Glutamatergic neuron (in vitro differentiated cells): ENCODE data around the gene UPK1B. TPM values are rescaled to one million over a fixed set of nuclear protein-coding genes. Genes with fewer than 3 reads are reported as not detected.

ENCODE experiments used
- DNase-seq: peaks from one replicate; pipeline ENCODE4 v3.0.0; 2022
- H3K27ac Mint-ChIP-seq: one replicate; pipeline ENCODE4 v1.8.0; 2020; ENCODE audit warnings: mild to moderate bottlenecking, mixed read lengths, inconsistent platforms; ENCODE audit not compliant: unreplicated experiment
- H3K27me3 Mint-ChIP-seq: one replicate; pipeline ENCODE4 v1.8.0; 2020; ENCODE audit warnings: mild to moderate bottlenecking, moderate library complexity, mixed read lengths, inconsistent platforms; ENCODE audit not compliant: unreplicated experiment
- H3K36me3 Mint-ChIP-seq: one replicate; pipeline ENCODE4 v1.8.0; 2020; ENCODE audit warnings: mild to moderate bottlenecking, mixed read lengths, inconsistent platforms; ENCODE audit not compliant: unreplicated experiment
- H3K4me1 Mint-ChIP-seq: one replicate; pipeline ENCODE4 v1.8.0; 2020; ENCODE audit warnings: mild to moderate bottlenecking, low read depth, mixed read lengths, inconsistent platforms; ENCODE audit not compliant: unreplicated experiment
- H3K4me3 Mint-ChIP-seq: one replicate; pipeline ENCODE4 v1.8.0; 2020; ENCODE audit warnings: mild to moderate bottlenecking, mixed read lengths, inconsistent platforms; ENCODE audit not compliant: unreplicated experiment
- H3K9me3 Mint-ChIP-seq: one replicate; pipeline ENCODE4 v1.8.0; 2020; ENCODE audit warnings: mild to moderate bottlenecking, moderate library complexity, mixed read lengths, inconsistent platforms; ENCODE audit not compliant: unreplicated experiment
- total RNA-seq: library from RNA; stranded (reverse); fragmentation: NEBNext Ultra II Directional; extraction: Animal tissue kit (Norgen Biotek cat#: 25700); gene quantifications from one replicate; pipeline ENCODE4 v1.2.1, GENCODE V29; 2021; ENCODE audit not compliant: unreplicated experiment
- TF ChIP-seq, protein P1 (sequence below): fragments of 200-600 bp; sonication (generic); IDR thresholded peaks from one replicate; pipeline ENCODE4 v1.5.0; 2021; ENCODE audit not compliant: partially characterized antibody, unreplicated experiment

The UPK1B gene
- total RNA-seq, 1 donor from 2014 or later: not detected

DNA sequence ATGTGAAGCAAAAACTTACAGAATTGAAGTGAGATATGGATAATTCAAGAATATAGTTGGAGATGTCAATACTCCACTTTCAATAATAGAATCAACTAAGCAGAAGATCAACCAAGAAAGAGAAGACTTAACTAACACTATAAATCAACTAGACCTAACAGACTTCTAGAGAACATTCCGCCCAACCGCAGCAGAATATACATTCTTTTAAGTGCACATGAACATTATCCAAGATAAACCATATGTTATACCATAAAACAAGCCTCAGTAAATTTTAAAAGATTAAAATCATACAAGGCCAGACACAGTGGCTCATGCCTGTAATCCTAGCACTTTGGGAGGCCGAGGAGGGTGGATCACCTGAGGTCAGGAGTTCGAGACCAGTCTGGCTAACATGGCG, 32.9 kb upstream of the UPK1B start:
- Mint-ChIP-seq H3K4me1 (no peaks in the 10 kb centered on the region), H3K9me3 (peaks cover 5% of the 10 kb centered on the region), H3K36me3 (peaks cover 4% of the 10 kb centered on the region), H3K27me3 (no peaks in the 10 kb centered on the region), H3K4me3 (no peak overlapping the region), H3K27ac (no peak overlapping the region)
- no peak for DNase-seq
- TF ChIP-seq, protein P1, sequence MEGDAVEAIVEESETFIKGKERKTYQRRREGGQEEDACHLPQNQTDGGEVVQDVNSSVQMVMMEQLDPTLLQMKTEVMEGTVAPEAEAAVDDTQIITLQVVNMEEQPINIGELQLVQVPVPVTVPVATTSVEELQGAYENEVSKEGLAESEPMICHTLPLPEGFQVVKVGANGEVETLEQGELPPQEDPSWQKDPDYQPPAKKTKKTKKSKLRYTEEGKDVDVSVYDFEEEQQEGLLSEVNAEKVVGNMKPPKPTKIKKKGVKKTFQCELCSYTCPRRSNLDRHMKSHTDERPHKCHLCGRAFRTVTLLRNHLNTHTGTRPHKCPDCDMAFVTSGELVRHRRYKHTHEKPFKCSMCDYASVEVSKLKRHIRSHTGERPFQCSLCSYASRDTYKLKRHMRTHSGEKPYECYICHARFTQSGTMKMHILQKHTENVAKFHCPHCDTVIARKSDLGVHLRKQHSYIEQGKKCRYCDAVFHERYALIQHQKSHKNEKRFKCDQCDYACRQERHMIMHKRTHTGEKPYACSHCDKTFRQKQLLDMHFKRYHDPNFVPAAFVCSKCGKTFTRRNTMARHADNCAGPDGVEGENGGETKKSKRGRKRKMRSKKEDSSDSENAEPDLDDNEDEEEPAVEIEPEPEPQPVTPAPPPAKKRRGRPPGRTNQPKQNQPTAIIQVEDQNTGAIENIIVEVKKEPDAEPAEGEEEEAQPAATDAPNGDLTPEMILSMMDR: no peak

DNA sequence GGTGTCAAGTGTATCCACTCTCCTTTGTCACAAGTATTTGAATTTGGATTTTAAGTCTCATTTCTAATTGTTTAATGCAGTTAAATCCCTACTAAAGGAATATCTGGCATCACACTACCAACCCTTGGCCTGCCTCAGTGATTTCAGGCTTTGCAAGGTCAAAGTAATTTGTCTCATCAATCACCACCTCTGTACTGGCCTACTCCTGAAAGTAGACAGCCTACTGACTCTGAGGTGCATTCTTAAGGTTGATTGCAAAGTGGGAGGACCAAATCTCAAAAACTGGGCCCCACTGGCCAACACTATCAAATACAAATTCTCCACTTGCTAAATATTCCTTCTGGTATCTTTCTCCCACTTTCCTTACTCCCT, 28.3 kb upstream of the UPK1B start:
- Mint-ChIP-seq H3K27ac (no peak overlapping the region), H3K4me1 (no peaks in the 10 kb centered on the region), H3K27me3 (no peaks in the 10 kb centered on the region), H3K36me3 (no peaks in the 10 kb centered on the region), H3K9me3 (no peaks in the 10 kb centered on the region), H3K4me3 (no peak overlapping the region)
- no peak for DNase-seq
- TF ChIP-seq, protein P1: no peak

DNA sequence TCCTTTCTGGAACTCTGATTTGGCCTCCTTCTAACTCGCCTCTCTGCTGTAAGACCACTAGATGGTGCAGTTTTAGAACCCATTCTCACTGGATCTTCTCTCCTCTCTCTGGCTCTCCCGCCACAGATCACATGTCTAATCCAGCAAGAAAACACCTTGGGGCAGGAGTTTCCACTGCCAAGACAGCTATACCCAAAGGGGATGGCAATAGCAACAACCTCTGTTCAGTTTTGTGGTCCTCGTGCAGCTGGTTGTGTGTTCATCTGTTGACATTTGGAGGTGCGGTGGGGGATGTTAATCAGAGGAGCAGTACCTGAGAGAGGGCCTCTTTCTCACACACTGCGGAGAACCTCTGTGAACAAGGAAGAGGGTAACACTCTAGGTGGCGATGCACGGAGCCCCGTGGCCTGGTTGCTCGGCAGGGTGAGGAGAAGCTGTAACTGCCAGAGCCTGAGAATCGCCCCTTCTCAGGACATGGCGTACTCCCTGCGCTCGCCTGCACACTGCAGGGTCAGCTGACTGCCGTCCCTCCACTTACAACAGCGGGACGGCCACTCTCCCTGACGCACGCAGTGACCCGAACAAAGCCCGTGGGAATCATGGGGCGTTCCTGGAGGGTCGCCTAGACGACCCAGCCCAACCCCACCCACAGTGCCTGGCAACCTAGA, 27.8 kb upstream of the UPK1B start, which contains the start of gene TEX55:
TEX55 (plus strand) TSS at position 666 of the 668 bp plus-strand sequence. CDS start 25 bp downstream, outside the sequence.
- no peak within 1 kb of the TSS for H3K27ac Mint-ChIP-seq
- TF ChIP-seq, protein P1: peak; percentile 38

DNA sequence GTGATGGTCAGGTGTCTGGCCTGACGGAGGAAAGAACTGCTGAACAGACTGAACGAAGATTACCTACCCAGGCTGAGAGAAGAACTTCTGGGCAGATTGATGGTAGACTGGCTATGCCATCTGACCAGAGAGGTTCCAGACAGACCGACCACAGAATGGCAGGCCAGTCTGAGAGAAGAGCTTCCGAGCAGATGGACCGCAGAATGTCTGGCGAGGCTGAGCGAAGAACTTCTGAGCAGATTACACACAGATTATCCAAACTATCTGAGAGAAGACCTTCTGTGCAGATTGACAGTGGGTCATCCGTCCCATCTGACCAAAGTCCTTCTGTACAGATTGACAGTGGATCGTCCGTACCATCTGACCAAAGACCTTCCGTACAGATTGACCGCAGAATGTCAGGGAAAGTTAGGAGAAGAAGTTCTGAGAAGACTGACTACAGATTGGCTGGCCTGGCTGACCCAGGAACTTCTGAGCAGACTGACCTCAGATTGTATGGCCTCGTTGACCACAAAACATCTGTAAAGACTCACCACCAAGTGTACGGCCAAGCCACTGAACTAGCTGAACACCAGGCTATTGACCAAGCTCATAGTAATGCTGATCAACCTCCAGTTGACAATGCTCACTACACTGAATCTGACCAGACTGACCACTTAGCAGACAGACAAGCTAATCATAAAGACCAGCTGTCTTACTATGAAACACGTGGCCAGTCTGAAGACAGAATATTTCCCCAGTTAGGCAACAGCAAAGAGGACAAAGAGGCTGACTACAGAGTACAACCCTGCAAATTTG, 26.6 kb upstream of the UPK1B start:
- DNase-seq: no peak
- no peaks in the 10 kb centered on the region for H3K27me3 Mint-ChIP-seq
- no peak overlapping the region for H3K4me3 Mint-ChIP-seq
- TF ChIP-seq, protein P1: no peak
- H3K4me1 Mint-ChIP-seq: no peaks in the 10 kb centered on the region
- H3K9me3 Mint-ChIP-seq: no peaks in the 10 kb centered on the region
- H3K27ac Mint-ChIP-seq: no peak overlapping the region
- no peaks in the 10 kb centered on the region for H3K36me3 Mint-ChIP-seq

More for the DNA sequence above, 27.8 kb upstream of the UPK1B start, which contains the start of gene TEX55:
- no peaks in the 10 kb centered on the region for H3K27me3 Mint-ChIP-seq
- H3K4me1 Mint-ChIP-seq: no peaks in the 10 kb centered on the region
- no peak for DNase-seq
- H3K4me3 Mint-ChIP-seq: no peak within 1 kb of the TSS
- no peaks in the 10 kb centered on the region for H3K9me3 Mint-ChIP-seq
- no peaks in the 10 kb centered on the region for H3K36me3 Mint-ChIP-seq

DNA sequence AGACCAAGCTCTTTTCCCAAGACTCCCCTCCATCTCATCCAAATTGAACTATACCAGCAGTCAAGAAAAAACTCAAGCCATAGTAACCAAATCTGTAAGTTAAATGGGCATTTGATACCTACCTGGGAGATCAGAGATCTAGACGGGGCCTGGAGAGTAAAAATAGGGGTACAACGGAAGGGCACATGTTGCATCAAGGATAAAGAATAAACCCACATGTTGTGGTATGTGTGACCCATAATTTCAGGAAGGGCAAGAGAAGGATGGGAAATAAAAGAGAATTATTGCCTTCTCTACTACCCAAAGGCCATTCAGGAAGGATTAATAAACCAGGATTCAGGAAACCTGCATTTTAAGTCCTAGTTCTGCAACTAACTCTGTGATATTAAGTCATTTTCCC, 25.9 kb upstream of the UPK1B start:
- DNase-seq: no peak
- H3K9me3 Mint-ChIP-seq: no peaks in the 10 kb centered on the region
- H3K27ac Mint-ChIP-seq: no peak overlapping the region
- H3K4me3 Mint-ChIP-seq: no peak overlapping the region
- H3K4me1 Mint-ChIP-seq: no peaks in the 10 kb centered on the region
- no peaks in the 10 kb centered on the region for H3K36me3 Mint-ChIP-seq
- TF ChIP-seq, protein P1: no peak
- no peaks in the 10 kb centered on the region for H3K27me3 Mint-ChIP-seq
